PC-9 (cell line): ENCODE measurements around the gene SV2C. TPM values are rescaled to one million over a fixed set of nuclear protein-coding genes. Genes with fewer than 3 reads are reported as not detected.

Experiments
- BruUV-seq: library from RNA; stranded (reverse); fragments of 400-500 nt; replicated peaks from 2 replicates; lab custom pipeline; 2021; lab: Mats Ljungman, UMichigan
- CTCF ChIA-PET: fragments of 300-600 bp; sonication (Branson Sonifier 250); formaldehyde crosslinking; loops from one replicate; lab custom pipeline; 2022; ENCODE audit warnings: antibody characterized with exemption; lab: Charles Lee
- POLR2A ChIA-PET: fragments of 300-600 bp; sonication (Branson Sonifier 250); formaldehyde crosslinking; loops from one replicate; lab custom pipeline; 2022; ENCODE audit warnings: antibody characterized with exemption; ENCODE audit not compliant: unreplicated experiment; lab: Charles Lee
- DNase-seq, 2 experiments: peaks; one replicate each; pipeline versions ENCODE4 v3.0.0 to v3.0.0-alpha.2; 2015 to 2022; ENCODE audit warnings: mixed read lengths in 1 of 2
- H2AFZ ChIP-seq: fragments of 200-600 bp; sonication (generic); 2 replicates; pipeline ENCODE4 v1.8.1; 2017; ENCODE audit warnings: antibody characterized with exemption
- H3F3A ChIP-seq: fragments of 200-600 bp; sonication (generic); 2 replicates; pipeline ENCODE4 v1.8.1; 2017; ENCODE audit warnings: antibody characterized with exemption, mild to moderate bottlenecking, low read depth; ENCODE audit not compliant: insufficient read depth
- H3K27ac ChIP-seq: fragments of 200-600 bp; sonication (generic); 2 replicates; pipeline ENCODE4 v1.6.1; 2016; ENCODE audit warnings: mixed run types
- H3K27me3 ChIP-seq: fragments of 200-600 bp; sonication (generic); 2 replicates; pipeline ENCODE4 v1.6.1; 2016; ENCODE audit warnings: low read depth, mixed run types; ENCODE audit not compliant: insufficient read depth
- H3K36me3 ChIP-seq: fragments of 200-600 bp; sonication (generic); 2 replicates; pipeline ENCODE4 v1.6.1; 2016; ENCODE audit warnings: low read depth, mixed run types
- H3K4me1 ChIP-seq: fragments of 200-600 bp; sonication (generic); replicated peaks from 2 replicates; pipeline ENCODE4 v1.6.1; 2016; ENCODE audit warnings: mixed run types; ENCODE audit not compliant: insufficient read depth
- H3K4me2 ChIP-seq: fragments of 200-600 bp; sonication (generic); 2 replicates; pipeline ENCODE4 v1.6.1; 2017; ENCODE audit warnings: mixed run types
- H3K4me3 ChIP-seq: fragments of 200-600 bp; sonication (generic); 2 replicates; pipeline ENCODE4 v1.6.1; 2016; ENCODE audit warnings: mixed run types
- H3K79me2 ChIP-seq: fragments of 200-600 bp; sonication (generic); 2 replicates; pipeline ENCODE4 v1.6.1; 2017; ENCODE audit warnings: low read depth, mixed run types
- H3K9me2 ChIP-seq: fragments of 200-600 bp; sonication (generic); 2 replicates; pipeline ENCODE4 v1.8.1; 2017; ENCODE audit warnings: mild to moderate bottlenecking; ENCODE audit not compliant: insufficient read depth
- H3K9me3 ChIP-seq: fragments of 200-600 bp; sonication (generic); 2 replicates; pipeline ENCODE4 v1.8.1; 2016; ENCODE audit warnings: low read depth; ENCODE audit not compliant: insufficient read depth
- H4K20me1 ChIP-seq: fragments of 200-600 bp; sonication (generic); 2 replicates; pipeline ENCODE4 v1.8.1; 2017; ENCODE audit not compliant: insufficient read depth
- CTCF ChIP-seq: fragments of 200-600 bp; sonication (generic); conservative IDR thresholded peaks from 2 replicates; pipeline ENCODE4 v1.6.1; 2017; ENCODE audit warnings: mixed run types, antibody characterized with exemption, mild to moderate bottlenecking, moderate library complexity
- EZH2 ChIP-seq: fragments of 200-600 bp; sonication (generic); IDR thresholded peaks from 2 replicates; pipeline ENCODE4 v1.8.0; 2017; ENCODE audit warnings: antibody characterized with exemption, low read depth
- intact Hi-C: fragments of 100-400 bp; cut with micrococcal nuclease; formaldehyde crosslinking; loops from one replicate; pipeline ENCODE4 v1.10.0; 2022; ENCODE audit not compliant: unreplicated experiment
- total RNA-seq: library from RNA; stranded (reverse); gene quantifications from 2 replicates; pipeline ENCODE4 v1.2.3, GENCODE V29; 2021

SV2C gene
- total RNA-seq, 1 experiment from 2014 or later: not detected

DNA sequence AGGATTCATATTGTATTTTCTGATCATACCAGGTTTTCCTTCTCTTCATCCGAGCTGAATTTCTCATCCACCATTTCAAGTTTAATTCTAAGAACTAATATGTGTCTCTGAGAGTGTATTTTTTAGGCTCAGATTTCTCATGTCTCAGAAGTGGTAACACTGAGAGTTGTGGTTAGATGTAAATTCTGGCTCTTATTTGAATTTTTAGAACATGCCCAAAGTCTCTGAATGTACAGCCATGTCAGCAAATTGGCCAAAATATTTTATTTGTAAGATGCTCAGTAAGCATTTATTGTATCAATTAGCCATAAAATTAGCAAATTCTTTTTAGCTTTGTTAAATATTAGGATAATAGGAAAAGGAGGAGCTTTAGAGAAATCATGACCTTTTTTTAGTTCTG is 16.6 kb downstream of the SV2C start:
- H3K4me1 ChIP-seq: no peaks in the 10 kb centered on the region
- intact Hi-C loops: no loop called here
- no peaks in the 10 kb centered on the region for H3F3A ChIP-seq
- H3K36me3 ChIP-seq: no peaks in the 10 kb centered on the region
- ChIA-PET POLR2A (no interaction called here), CTCF (no interaction called here)
- BruUV-seq: no TSS peak
- no peak overlapping the region for H3K27ac ChIP-seq
- no peaks in the 10 kb centered on the region for H3K79me2 ChIP-seq
- H3K9me2 ChIP-seq: no peaks in the 10 kb centered on the region
- no peaks in the 10 kb centered on the region for H3K27me3 ChIP-seq
- no peak for DNase-seq
- no peaks in the 10 kb centered on the region for H4K20me1 ChIP-seq
- TF ChIP-seq EZH2 (no peak), CTCF (no peak)
- H3K9me3 ChIP-seq: no peaks in the 10 kb centered on the region
- H3K4me3 ChIP-seq: no peak overlapping the region
- H3K4me2 ChIP-seq: no peak overlapping the region
- no peak overlapping the region for H2AFZ ChIP-seq

DNA sequence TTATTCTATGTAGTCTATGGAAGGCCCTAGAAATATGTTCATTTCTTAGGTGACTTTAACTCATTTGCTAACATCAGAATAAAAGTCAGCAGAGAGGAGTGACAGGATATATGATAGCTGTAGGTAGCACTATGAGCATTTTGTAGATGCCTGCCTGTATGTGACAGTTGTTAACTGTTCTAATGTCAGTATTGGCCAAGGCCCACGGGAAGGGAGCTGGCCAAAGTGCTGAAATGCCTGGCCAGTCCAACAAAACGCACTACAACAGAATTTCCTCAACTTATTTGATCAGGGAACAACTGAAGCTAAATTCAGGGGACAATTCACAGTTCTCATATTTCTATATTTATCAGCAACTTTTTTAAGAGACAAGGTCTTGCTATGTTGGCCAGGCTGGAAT is 20.8 kb downstream of the SV2C start:
- no TSS peak for BruUV-seq
- Histone ChIP-seq H3K9me2 (no peaks in the 10 kb centered on the region), H3K4me3 (no peak overlapping the region), H3K4me1 (no peaks in the 10 kb centered on the region), H3K27ac (no peak overlapping the region), H2AFZ (no peak overlapping the region), H3K27me3 (0 out of 2 replicates have a peak, but pooled peaks cover 13% of the 10 kb centered on the region), H3K9me3 (no peaks in the 10 kb centered on the region), H3K36me3 (no peaks in the 10 kb centered on the region), H3K4me2 (no peak overlapping the region), H3K79me2 (no peaks in the 10 kb centered on the region), H3F3A (no peaks in the 10 kb centered on the region), H4K20me1 (no peaks in the 10 kb centered on the region)
- no peak for TF ChIP-seq CTCF
- no peak for TF ChIP-seq EZH2
- DNase-seq: peak in 1 of 2 experiments; percentile 10
- ChIA-PET POLR2A (no interaction called here), CTCF (no interaction called here)
- intact Hi-C loops: no loop called here

- no peaks in the 10 kb centered on the region for H3K79me2 ChIP-seq
- ChIA-PET CTCF (no interaction called here), POLR2A (no interaction called here)
- H3K9me3 ChIP-seq: no peaks in the 10 kb centered on the region
- H3F3A ChIP-seq: no peaks in the 10 kb centered on the region
- intact Hi-C loops: no loop called here
- no peaks in the 10 kb centered on the region for H3K4me1 ChIP-seq
- DNase-seq: no peak
- no peaks in the 10 kb centered on the region for H4K20me1 ChIP-seq
- H2AFZ ChIP-seq: no peak overlapping the region
- H3K4me3 ChIP-seq: no peak overlapping the region
- H3K9me2 ChIP-seq: no peaks in the 10 kb centered on the region
- H3K27ac ChIP-seq: no peak overlapping the region
- BruUV-seq: no TSS peak
- TF ChIP-seq CTCF (no peak), EZH2 (no peak)
- peaks cover 32% of the 10 kb centered on the region for H3K27me3 ChIP-seq
- no peak overlapping the region for H3K4me2 ChIP-seq
- H3K36me3 ChIP-seq: no peaks in the 10 kb centered on the region
Observed at GRCh38 chr5:76106149-76106548, 23.0 kb downstream of the SV2C start.
